Central memory CD8-positive, alpha-beta T cell (primary cell): ENCODE data around the gene EHBP1.

ENCODE experiments used
- ATAC-seq: fragments of 150-1000 bp; cut with Tn5 transposase; replicated peaks from 2 replicates; pipeline ENCODE4 v1.10.0; 2022; ENCODE audit warnings: mild to moderate bottlenecking, moderate FRiP score, moderate number of reproducible peaks; ENCODE audit not compliant: poor library complexity, severe bottlenecking; ENCODE audit errors: extremely low read depth
- DNase-seq, 2 donors: peaks; one replicate each; pipeline ENCODE4 v3.0.0; 2021; ENCODE audit warnings: low spot score in 2 of 2
- H3K27ac Mint-ChIP-seq: one replicate; pipeline ENCODE4 v1.8.0; 2022; ENCODE audit warnings: low read depth, mild to moderate bottlenecking, moderate library complexity, mixed read lengths
- H3K27me3 Mint-ChIP-seq: one replicate; pipeline ENCODE4 v1.8.0; 2022; ENCODE audit warnings: mixed read lengths
- H3K36me3 Mint-ChIP-seq: one replicate; pipeline ENCODE4 v1.8.0; 2022; ENCODE audit warnings: mild to moderate bottlenecking, moderate library complexity, mixed read lengths; ENCODE audit not compliant: insufficient read depth
- H3K4me1 Mint-ChIP-seq: one replicate; pipeline ENCODE4 v1.8.0; 2022; ENCODE audit warnings: mixed read lengths
- H3K4me3 Mint-ChIP-seq: one replicate; pipeline ENCODE4 v1.8.0; 2022; ENCODE audit warnings: mild to moderate bottlenecking, moderate library complexity, mixed read lengths
- H3K9me3 Mint-ChIP-seq: one replicate; pipeline ENCODE4 v1.8.0; 2022; ENCODE audit warnings: mixed read lengths

Gene EHBP1

DNA sequence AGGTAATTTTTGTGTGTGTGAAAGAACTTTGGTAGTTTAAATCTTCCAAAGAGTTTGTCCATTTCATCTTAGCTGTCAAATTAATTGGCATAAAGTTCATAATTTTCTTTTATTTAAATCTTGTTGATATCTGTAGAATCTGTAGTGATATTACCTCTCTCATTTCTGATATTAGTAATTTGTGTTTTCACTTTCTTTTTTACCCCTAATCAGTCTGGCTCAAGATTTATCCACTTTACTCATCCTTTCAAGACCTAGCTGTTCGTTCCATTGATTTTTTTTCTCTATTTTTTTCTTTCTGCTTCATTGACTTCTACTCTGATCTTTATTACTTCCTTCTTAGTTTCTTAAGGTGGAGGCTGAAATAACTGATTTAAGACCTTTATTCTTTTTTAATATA lies 202.6 kb downstream of the EHBP1 start:
- H3K4me3 Mint-ChIP-seq = no peak overlapping the region
- H3K27ac Mint-ChIP-seq = no peak overlapping the region
- no peaks in the 10 kb centered on the region for H3K36me3 Mint-ChIP-seq
- no peak for ATAC-seq
- H3K27me3 Mint-ChIP-seq = no peaks in the 10 kb centered on the region
- H3K4me1 Mint-ChIP-seq = peaks cover under 1% of the 10 kb centered on the region
- no peak for DNase-seq
- H3K9me3 Mint-ChIP-seq = no peaks in the 10 kb centered on the region

DNA sequence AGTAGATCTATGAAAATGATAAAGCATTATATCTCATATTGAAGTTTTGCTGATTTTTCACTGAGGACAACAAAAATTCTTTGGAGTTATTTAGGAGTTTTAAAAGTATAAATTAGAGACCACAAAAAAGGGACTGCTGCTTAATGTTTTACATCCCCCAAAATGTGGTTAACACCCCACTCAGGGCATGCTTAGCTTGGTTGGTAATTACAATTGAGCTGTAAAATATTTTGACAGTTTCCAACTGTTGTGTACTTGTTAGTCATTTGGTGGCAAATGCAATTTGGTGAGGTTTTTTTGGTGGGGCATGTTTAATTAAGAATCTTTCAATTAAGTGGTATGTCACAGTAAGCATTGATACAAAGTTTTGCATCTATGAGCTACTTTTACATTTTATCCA lies 207.8 kb downstream of the EHBP1 start:
- no peak overlapping the region for H3K27ac Mint-ChIP-seq
- no peaks in the 10 kb centered on the region for H3K9me3 Mint-ChIP-seq
- DNase-seq (no peak), ATAC-seq (no peak)
- H3K27me3 Mint-ChIP-seq = no peaks in the 10 kb centered on the region
- H3K4me3 Mint-ChIP-seq = no peak overlapping the region
- peaks cover 6% of the 10 kb centered on the region for H3K4me1 Mint-ChIP-seq
- H3K36me3 Mint-ChIP-seq = no peaks in the 10 kb centered on the region

DNA sequence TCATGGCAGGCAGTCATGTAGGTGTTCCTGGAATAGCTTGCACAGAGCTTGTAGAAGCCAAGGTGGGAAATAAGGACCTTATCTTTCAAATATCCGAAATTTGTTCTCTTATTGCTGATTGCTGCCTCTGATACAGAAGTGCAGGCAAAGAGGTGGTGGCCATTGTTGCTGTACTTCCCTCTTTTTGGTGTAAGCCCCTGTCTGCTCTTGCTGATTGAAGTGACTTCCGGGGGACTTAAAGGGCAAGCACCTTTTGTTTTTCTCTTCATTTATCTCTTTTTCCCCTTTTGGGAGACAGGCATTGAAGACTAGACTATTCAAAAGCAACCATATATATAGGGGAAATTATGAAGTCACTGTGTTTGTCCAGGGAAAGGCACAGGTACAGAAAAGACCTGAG lies 213.5 kb downstream of the EHBP1 start:
- Mint-ChIP-seq H3K4me1 (no peaks in the 10 kb centered on the region), H3K9me3 (peaks cover 13% of the 10 kb centered on the region), H3K27me3 (no peaks in the 10 kb centered on the region), H3K36me3 (peaks cover 8% of the 10 kb centered on the region), H3K4me3 (no peak overlapping the region), H3K27ac (no peak overlapping the region)
- DNase-seq (no peak), ATAC-seq (no peak)

DNA sequence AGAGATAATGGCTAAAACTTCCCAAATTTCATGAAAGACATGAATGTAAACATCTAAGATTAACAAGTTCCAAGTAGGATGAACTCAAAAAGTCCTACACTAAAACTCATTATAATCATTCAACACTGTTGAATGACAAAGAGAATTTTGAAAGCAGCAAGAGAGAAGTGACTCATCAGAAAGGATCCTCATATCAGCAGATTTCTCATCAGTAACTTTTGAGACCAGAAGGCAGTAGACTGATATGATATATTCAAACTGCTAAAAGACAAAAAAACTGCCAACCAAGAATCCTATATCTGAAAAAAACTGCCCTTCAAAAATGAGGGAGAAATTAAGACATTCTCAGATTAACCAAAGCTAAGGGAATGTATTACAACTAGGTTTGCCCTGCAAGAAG lies 214.6 kb downstream of the EHBP1 start:
- Mint-ChIP-seq H3K27ac (no peak overlapping the region), H3K9me3 (peaks cover 16% of the 10 kb centered on the region), H3K4me1 (no peaks in the 10 kb centered on the region), H3K27me3 (no peaks in the 10 kb centered on the region), H3K4me3 (no peak overlapping the region), H3K36me3 (peaks cover 8% of the 10 kb centered on the region)
- ATAC-seq = no peak
- DNase-seq = no peak

DNA sequence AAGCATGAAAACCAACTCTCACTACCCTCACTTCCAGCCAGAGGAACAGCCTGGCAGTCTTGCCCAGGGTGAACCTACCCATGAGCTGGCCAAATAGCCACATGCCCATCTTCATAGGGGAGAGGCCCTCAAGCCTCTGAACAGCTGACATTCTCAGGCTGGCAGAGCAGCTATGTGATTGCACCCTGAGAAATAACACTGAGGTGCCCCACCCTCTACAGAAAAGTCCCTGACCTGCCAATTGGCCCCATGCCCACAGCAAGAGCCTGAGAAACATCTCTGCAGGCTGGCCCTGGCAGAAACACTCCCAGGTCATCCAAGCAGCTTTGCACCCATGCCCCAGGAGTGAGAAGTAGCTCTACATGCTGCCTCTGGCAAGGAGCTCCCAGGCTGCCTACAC lies 217.7 kb downstream of the EHBP1 start:
- ATAC-seq (no peak), DNase-seq (no peak)
- Mint-ChIP-seq H3K27ac (no peak overlapping the region), H3K27me3 (no peaks in the 10 kb centered on the region), H3K9me3 (peaks cover 16% of the 10 kb centered on the region), H3K4me1 (no peaks in the 10 kb centered on the region), H3K36me3 (peaks cover 8% of the 10 kb centered on the region), H3K4me3 (no peak overlapping the region)

DNA sequence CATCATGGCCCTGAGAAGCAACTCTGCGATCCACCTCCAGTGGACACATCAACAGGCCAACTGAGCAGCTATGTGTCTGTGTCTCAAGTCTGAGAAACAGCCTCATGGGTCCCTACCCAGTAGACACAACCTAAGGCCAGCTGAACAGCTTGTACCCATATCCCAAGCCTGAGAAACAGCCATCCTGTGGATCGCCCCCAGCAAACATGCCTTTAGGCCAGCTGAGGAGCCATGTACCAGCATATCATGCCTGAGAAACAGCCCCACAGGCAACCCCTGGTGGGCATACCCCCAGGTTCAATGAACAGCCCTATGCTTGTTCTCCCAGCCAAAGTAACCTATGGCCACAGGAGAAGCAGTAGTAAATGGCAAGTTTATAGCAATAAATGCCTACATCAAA lies 218.4 kb downstream of the EHBP1 start:
- ATAC-seq (no peak), DNase-seq (no peak)
- Mint-ChIP-seq H3K4me3 (no peak overlapping the region), H3K4me1 (no peaks in the 10 kb centered on the region), H3K27ac (no peak overlapping the region), H3K9me3 (peaks cover 16% of the 10 kb centered on the region), H3K27me3 (no peaks in the 10 kb centered on the region), H3K36me3 (peaks cover 8% of the 10 kb centered on the region)

DNA sequence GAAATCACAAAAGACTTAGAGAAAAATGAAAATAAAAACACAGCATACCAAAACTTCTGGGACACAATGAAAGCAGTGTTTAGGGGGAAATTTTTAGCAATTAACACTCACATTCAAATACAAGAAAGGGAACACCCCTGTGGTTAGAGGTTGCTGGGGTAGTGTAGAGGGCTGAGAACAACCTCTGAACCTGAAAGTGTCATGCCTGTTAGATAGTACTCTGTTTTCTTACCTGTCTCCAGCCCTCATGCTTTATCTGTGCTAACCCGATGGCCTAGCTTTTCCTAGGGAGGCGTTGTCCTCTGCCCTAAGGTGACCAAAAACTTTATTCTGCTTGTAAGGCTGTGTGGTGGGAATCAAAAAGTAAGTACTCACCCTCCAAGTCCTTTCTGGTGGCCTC lies 222.5 kb downstream of the EHBP1 start:
- no peak overlapping the region for H3K4me3 Mint-ChIP-seq
- ATAC-seq = no peak

DNA sequence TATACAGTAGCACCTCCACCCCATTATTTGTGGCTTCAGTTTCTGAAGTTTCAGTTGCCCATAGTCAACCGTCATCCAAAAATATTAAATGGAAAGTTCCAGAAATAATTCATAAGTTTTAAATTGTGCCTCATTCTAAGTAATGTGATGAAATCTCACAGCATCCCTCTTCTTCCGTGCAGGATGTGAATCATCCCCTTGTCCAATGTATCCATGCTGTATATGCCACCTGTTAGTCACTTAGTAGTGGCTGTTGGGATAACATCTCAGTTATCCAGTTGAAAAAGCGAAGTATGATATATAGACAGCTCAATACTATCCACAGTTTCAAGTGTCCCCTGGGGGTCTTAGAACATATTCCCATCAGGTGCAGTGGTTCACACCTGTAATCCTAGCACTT lies 226.0 kb downstream of the EHBP1 start:
- H3K27ac Mint-ChIP-seq = no peak overlapping the region
- ATAC-seq (no peak), DNase-seq (no peak)
- no peaks in the 10 kb centered on the region for H3K9me3 Mint-ChIP-seq
- no peaks in the 10 kb centered on the region for H3K4me1 Mint-ChIP-seq
- no peaks in the 10 kb centered on the region for H3K27me3 Mint-ChIP-seq
- H3K4me3 Mint-ChIP-seq = no peak overlapping the region
- H3K36me3 Mint-ChIP-seq = no peaks in the 10 kb centered on the region

More for the DNA sequence above, 222.5 kb downstream of the EHBP1 start:
- Mint-ChIP-seq H3K9me3 (peaks cover 9% of the 10 kb centered on the region), H3K4me1 (no peaks in the 10 kb centered on the region), H3K27me3 (no peaks in the 10 kb centered on the region), H3K27ac (no peak overlapping the region), H3K36me3 (no peaks in the 10 kb centered on the region)
- no peak for DNase-seq

DNA sequence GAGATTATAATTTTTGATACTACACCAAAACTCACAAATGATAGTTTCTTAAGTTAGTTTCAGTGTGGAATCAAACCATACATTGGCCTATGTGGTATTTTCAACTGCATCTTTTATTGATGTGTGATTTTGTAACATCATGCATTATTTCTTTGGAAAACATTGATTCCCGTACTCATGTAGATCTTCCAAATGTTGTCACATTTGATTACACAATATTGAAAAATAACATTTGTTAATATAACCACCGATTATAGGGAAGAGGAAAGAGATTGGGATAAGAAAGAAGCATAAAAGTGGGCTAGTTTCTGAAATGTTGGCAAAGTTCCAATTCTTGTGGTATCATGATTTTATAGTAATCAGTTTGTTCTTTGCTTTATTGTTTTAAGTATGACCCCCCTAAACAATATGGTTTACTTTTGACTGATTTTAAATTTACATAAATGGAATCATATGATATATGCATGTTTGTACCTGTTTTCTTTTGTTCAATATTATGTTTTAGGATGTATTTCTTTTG lies 227.9 kb downstream of the EHBP1 start:
- H3K27me3 Mint-ChIP-seq = no peaks in the 10 kb centered on the region
- ATAC-seq = no peak
- no peak overlapping the region for H3K27ac Mint-ChIP-seq
- H3K36me3 Mint-ChIP-seq = peaks cover 2% of the 10 kb centered on the region
- H3K4me1 Mint-ChIP-seq = no peaks in the 10 kb centered on the region
- no peak for DNase-seq
- no peak overlapping the region for H3K4me3 Mint-ChIP-seq
- no peaks in the 10 kb centered on the region for H3K9me3 Mint-ChIP-seq

DNA sequence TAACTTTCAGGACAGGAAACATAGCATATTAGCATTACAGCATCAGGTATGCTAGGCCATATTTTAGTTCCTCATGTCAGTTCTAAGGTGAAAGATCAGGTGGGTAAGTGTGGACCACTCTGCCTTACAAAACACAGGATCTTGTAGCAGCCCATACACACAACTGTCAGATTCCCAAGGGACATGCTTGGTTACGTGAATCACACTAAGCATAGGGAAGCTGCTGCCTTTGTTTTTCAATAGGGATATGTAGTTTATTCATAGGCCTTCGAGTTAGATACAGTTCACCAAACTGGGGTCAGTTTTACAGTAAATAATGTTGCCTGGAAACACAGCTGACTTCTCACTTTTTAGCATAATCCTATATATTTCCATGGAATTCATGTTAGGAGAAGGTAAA lies 229.0 kb downstream of the EHBP1 start:
- no peak for ATAC-seq
- H3K4me1 Mint-ChIP-seq = no peaks in the 10 kb centered on the region

DNA sequence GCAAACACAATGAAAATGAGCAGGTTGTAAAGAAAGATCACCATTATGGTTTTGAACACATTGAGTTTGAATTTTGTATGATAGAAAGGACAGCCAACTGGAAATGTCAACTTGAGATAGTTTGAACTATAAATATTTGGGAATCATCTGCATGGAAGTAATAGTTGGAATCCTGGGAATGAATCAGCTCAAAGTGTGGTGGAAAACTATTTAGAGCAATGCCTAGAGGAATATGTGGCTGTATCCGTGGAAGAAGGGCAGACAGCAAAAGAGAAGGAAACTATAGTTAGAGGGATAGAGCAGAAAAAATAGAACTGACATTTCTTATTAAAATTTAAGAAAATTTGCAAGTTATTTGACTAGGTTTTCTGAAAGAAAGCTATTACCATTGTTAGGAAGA lies 232.6 kb downstream of the EHBP1 start:
- Mint-ChIP-seq H3K27me3 (no peaks in the 10 kb centered on the region), H3K4me3 (no peak overlapping the region), H3K27ac (no peak overlapping the region), H3K9me3 (no peaks in the 10 kb centered on the region), H3K4me1 (no peaks in the 10 kb centered on the region), H3K36me3 (peaks cover 2% of the 10 kb centered on the region)
- no peak for ATAC-seq
- DNase-seq = no peak

More for the DNA sequence above, 229.0 kb downstream of the EHBP1 start:
- Mint-ChIP-seq H3K36me3 (peaks cover 2% of the 10 kb centered on the region), H3K27ac (no peak overlapping the region), H3K27me3 (no peaks in the 10 kb centered on the region), H3K9me3 (no peaks in the 10 kb centered on the region), H3K4me3 (no peak overlapping the region)
- DNase-seq = no peak

DNA sequence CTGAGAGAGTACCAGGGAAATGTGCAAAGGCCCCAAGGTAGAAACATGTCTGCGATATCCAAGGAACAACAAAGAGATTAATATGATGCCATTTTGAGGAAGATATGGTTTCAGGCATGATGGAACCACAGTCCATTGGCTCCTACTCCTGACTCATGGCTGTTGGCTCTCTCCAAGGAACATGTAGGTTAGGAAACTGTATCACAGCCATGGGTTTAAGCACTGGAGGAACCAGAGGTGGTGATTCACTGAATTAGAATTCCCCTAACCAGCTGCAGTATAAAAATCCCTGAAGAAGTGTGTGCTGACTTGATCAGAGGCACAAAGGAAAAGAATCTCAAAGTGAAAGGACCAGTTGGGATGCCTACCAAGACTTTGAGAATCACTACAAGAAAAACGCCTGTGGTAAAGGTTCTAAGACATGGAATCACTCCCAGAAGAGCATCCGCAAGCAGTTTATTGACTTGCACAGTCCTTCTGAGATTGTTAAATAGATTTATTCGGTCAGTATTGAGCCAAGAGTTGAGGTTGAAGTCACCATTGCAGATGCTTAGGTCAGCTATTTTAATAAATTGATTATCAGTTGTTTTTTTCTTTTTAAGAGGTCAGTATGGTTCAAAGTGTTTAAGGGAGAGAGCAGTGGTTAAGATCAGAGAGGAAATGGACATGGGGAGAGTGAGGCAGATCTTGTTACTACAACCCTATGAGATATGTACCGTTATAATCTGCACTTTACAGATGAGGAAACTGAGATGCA lies 234.4 kb downstream of the EHBP1 start:
- no peaks in the 10 kb centered on the region for H3K9me3 Mint-ChIP-seq
- peaks cover 2% of the 10 kb centered on the region for H3K36me3 Mint-ChIP-seq
- no peaks in the 10 kb centered on the region for H3K4me1 Mint-ChIP-seq
- no peak overlapping the region for H3K27ac Mint-ChIP-seq
- no peak overlapping the region for H3K4me3 Mint-ChIP-seq
- H3K27me3 Mint-ChIP-seq = no peaks in the 10 kb centered on the region
- no peak for DNase-seq
- no peak for ATAC-seq

DNA sequence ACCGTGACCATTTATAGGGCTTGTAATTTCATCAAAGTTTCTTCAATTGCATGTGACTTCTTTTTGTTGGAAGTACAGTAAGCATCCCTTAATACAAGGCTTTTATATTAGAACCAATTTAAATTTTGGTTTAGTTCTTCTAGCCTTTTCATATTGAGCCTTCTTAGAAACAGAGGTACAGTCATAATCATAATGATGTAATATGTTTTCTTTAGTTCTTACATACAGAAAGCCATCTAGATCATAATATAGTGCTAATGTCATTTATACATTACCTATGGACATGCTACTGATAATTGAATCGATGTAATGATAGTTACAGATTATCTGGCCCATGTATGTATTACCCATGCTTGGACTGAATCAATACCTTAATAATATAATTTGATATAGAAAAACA lies 235.2 kb downstream of the EHBP1 start:
- Mint-ChIP-seq H3K4me3 (no peak overlapping the region), H3K4me1 (no peaks in the 10 kb centered on the region), H3K27ac (no peak overlapping the region), H3K27me3 (no peaks in the 10 kb centered on the region), H3K9me3 (no peaks in the 10 kb centered on the region), H3K36me3 (peaks cover 2% of the 10 kb centered on the region)
- DNase-seq = no peak
- no peak for ATAC-seq
